GM12891 (cell line): ENCODE measurements around the gene ELL. TPM values are rescaled to one million over a fixed set of nuclear protein-coding genes. Genes with fewer than 3 reads are reported as not detected.

Experiments used
- DNase-seq: peaks from one replicate; pipeline ENCODE4 v3.0.0; 2011; ENCODE audit warnings: low spot score; ENCODE audit not compliant: insufficient read length
- FAIRE-seq: peaks from 2 replicates; lab custom pipeline; 2011; peaks lifted over from hg19 to GRCh38; lab: Jason Lieb, UNC
- PAX5 ChIP-seq: IDR thresholded peaks from 2 replicates; pipeline ENCODE4 v1.6.1; 2011; ENCODE audit warnings: low read length, moderate library complexity, mild to moderate bottlenecking; ENCODE audit not compliant: insufficient read depth, severe bottlenecking
- POLR2A ChIP-seq: IDR thresholded peaks from 2 replicates; pipeline ENCODE4 v1.6.1; 2011; ENCODE audit warnings: low read depth, low read length, control low read depth
- POLR2AphosphoS5 ChIP-seq: IDR thresholded peaks from 2 replicates; pipeline ENCODE4 v1.6.1; 2011; ENCODE audit warnings: low read depth, low read length, control low read depth
- POU2F2 ChIP-seq: IDR thresholded peaks from 2 replicates; pipeline ENCODE4 v1.6.1; 2011; ENCODE audit warnings: low read depth, mild to moderate bottlenecking, control low read depth, low read length, moderate library complexity
- SPI1 ChIP-seq: IDR thresholded peaks from 2 replicates; pipeline ENCODE4 v1.6.1; 2011; ENCODE audit warnings: low read depth, low read length, control low read depth
- TAF1 ChIP-seq: IDR thresholded peaks from 2 replicates; pipeline ENCODE4 v1.6.1; 2011; ENCODE audit warnings: low read depth, low read length, control low read depth
- polyA plus RNA-seq: library from polyadenylated mRNA; unstranded; fragments of >200 nt; gene quantifications from one replicate; pipeline ENCODE4 v1.2.1, GENCODE V29; 2012; ENCODE audit warnings: low read depth, missing spikeins, inconsistent platforms; ENCODE audit not compliant: missing spikeins

The ELL gene
- 11.9 TPM for polyA plus RNA-seq

DNA sequence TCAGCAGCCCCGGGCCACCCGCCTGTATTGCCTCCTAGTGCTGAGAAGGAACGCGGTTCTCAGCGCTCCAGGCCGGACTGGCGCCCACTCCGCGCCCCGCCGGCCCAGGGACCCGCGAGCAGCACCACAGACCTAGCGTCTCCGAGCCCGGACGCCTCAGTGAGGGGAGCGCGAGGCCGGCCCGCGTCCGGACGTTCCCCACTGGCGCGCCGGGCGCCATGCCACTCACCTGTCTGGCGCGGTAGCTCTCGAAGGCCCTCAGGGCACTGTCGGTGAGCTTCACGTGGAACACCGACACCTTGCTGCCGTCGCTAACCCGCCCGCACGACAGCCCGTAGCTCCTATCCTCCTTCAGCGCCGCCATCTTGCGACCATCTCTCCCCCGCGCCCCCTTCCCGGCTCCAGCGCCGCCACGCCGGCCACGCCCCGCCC is at the start of gene ELL:
Gene ELL (minus strand): TSS at position 379 of the 432 bp plus-strand sequence. CDS start 15 bp downstream, at position 364.
- FAIRE-seq (no peak), DNase-seq (no peak)
- TF ChIP-seq SPI1 = no peak
- TF ChIP-seq PAX5 = no peak
- peak; percentile 94 for TF ChIP-seq POLR2A
- TF ChIP-seq TAF1 = peak; percentile 92
- TF ChIP-seq POLR2AphosphoS5 = peak; percentile 94
- TF ChIP-seq POU2F2 = no peak

DNA sequence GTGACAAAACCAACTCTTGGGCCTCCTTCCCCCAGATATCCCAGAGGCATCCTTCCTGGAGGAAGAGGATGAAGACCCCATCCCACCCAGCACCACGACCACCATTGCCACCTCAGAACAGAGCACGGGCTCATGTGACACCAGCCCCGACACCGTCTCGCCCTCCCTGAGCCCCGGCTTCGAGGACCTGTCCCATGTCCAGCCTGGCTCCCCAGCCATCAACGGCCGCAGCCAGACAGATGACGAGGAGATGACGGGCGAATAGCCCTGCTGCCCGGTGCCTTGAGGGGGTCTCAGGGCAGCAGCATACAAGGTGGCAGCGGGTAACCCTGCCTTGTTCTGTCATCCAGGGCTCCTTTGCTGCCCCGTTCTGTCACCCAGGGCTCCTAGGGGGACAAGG is 46.5 kb upstream of the ELL start:
- TF ChIP-seq PAX5 (no peak), SPI1 (no peak), POLR2AphosphoS5 (no peak), TAF1 (no peak), POLR2A (no peak), POU2F2 (no peak)
- FAIRE-seq = no peak
- DNase-seq = no peak

DNA sequence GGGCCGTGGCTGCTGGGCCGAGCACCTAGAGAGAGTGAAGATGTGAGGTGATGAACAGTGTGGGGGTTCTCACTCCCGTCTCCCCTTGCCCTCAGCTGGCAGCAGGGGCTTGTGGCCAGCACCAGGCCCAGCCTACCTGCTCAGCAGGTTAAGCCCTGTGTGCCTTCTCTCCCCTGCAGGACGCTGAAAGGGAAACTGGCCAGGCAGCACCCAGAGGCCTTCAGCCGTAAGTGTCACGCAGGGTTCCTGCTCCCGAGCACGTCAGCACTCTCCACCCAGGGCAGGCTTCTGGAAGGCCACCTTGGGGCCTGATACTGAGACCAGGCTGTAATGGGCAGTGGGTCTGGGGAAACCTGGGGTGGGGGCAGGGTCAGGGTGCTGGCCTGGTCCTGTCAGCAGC is 45.1 kb upstream of the ELL start:
- FAIRE-seq = no peak
- DNase-seq = no peak
- no peak for TF ChIP-seq POLR2A
- no peak for TF ChIP-seq POU2F2
- TF ChIP-seq POLR2AphosphoS5 = no peak
- TF ChIP-seq SPI1 = no peak
- no peak for TF ChIP-seq PAX5
- TF ChIP-seq TAF1 = no peak

DNA sequence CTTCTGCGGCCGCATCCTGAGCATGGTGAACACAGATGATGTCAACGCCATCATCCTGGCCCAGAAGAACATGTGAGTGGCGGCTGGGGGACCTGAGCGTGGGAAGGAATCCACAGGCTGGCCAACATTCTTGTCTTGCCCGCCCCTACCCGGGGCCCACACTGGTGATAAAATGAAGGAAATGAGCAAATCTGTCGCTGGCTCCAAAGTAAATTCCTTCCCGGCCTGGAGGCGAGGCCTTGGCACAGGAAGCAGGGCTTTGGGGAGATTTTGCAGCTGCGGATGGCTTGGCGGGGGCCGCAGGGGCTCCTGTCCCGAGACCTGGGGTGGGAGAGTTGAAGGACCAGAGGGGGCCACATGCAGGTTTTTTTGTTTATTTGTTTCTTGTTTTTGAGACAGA is 40.2 kb upstream of the ELL start:
- no peak for FAIRE-seq
- TF ChIP-seq POLR2AphosphoS5 (no peak), TAF1 (no peak), PAX5 (no peak), SPI1 (no peak), POU2F2 (no peak), POLR2A (no peak)
- DNase-seq = no peak

DNA sequence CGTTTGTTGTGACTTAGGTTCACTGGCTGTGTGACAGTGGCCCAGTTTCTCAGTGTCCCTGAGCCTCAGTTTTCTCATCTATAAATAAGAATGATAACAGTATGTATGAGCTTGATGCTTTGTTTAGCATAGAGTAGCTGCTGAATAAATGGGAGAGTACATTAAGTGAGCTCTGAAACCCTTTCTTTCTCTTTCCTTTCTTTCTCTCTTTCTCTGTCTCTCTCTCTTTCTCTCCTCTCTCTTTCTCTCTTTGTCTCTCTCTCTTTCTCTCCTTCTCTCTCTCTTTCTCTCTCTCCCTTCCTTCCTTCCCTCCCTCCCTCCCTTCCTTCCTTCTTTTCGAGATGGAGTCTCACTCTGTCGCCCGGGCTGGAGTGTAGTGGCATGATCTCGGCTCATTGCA is 37.8 kb upstream of the ELL start:
- no peak for DNase-seq
- FAIRE-seq = no peak
- TF ChIP-seq SPI1 = no peak
- TF ChIP-seq POLR2A = no peak
- TF ChIP-seq TAF1 = no peak
- TF ChIP-seq POU2F2 = no peak
- TF ChIP-seq POLR2AphosphoS5 = no peak
- no peak for TF ChIP-seq PAX5

DNA sequence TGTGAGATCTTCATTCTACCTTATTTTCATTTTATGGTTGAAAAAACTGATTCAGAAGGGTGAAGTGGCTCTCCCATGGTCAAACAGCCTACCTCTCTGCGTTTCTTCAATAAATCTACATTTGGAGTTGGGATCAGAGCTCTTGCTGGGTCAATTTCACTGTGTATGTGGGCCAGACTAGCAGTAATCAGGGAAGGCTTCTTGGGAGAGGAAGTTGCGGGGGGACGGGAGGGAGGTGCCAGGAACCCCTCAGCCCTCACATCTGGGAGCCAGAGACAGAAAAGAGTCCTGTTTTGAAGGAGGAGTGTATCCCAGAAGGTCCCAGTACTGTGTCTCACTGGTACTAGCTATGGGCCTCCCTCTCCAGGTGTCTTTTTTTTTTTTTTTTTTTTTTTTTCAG is 36.7 kb upstream of the ELL start:
- FAIRE-seq (no peak), DNase-seq (no peak)
- no peak for TF ChIP-seq POU2F2
- TF ChIP-seq SPI1 = peak; percentile 30
- no peak for TF ChIP-seq POLR2A
- TF ChIP-seq PAX5 = no peak

DNA sequence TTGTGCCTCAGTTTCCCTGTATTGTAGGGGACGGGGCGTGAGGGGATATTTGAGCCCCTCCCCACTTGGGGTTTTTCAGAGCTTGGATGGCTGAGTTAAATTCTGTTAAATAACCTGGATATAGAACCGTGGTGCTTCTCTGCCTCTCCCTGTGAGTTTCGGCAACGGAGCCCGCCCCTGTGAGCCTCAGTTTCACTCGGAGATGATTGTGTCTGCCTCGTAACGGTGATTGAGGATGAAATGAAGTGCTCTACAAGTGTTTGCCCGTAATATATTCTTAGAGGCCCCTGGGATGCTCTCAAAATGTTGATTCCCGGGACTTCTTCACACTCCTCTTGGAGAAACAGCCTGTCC is 36.3 kb upstream of the ELL start:
- TF ChIP-seq TAF1 = no peak
- DNase-seq = no peak
- FAIRE-seq = peak; percentile 48

DNA sequence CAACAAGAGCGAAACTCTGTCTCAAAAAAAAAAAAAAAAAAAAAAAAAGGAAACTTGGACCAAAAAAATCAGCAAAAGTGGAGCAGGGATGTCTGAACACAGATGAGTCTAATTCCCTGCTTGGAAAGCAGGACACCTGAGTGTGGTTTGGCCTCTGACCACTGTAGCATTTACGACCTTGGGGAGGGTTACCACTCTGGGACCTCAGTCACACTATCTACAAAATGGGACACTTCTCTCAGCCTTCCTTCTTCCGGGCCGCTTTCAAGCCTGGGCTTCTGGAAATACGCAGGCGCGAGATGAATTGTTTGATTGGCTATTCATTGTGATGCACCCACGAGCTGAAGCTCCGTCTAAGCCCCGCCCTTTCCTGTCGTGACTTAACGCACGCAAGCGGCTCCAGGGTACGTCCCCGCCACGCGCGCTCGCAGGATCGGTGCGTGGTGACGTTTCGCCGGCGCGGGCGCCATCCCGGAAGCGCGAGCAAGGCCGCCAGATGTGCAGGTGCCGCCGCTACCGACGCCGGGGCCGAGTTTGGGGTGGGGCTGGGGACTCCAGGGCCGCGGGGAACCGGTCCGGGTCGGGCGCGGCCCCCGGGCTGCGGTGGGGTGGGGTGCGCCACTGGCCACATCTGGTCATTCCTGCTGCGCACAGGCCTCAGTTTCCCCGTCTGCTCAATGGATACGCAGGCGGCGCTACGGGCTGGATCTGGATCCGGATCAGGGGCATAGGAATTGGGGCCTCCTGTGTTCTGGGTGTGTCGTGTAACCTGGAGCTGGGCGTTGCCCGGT is 35.7 kb upstream of the ELL start, which contains the start of gene KXD1:
Gene KXD1 (plus strand): TSS at position 460 of the 791 bp plus-strand sequence. CDS start 4,187 bp downstream, outside the sequence.
- DNase-seq (peak; percentile 98), FAIRE-seq (peak; percentile 100)
- TF ChIP-seq POLR2AphosphoS5 (peak; percentile 97), POU2F2 (peak; percentile 33; the same call in 1 of the 2 replicates), POLR2A (peak; percentile 94), SPI1 (no peak), PAX5 (no peak), TAF1 (peak; percentile 85)

DNA sequence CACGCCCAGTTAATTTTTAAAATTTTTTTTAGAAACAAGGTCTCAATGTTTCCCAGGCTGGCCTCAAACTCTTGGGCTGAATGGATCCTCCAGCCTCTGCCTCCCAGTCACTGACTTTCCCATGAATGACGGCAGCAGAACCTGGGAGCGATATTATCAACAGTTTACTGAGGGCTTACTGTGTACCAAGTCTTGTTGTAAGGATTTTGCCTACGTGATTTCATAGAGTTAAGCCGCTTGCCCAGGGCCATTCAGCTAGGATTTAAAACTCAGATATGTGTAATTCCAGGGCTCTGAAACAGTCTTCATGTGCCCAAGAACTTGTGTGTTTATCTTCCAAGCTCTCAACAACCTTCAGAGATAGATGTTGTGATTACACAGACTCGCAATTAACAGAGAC is 29.8 kb upstream of the ELL start:
- FAIRE-seq = no peak
- TF ChIP-seq POU2F2 = no peak
- DNase-seq = no peak

DNA sequence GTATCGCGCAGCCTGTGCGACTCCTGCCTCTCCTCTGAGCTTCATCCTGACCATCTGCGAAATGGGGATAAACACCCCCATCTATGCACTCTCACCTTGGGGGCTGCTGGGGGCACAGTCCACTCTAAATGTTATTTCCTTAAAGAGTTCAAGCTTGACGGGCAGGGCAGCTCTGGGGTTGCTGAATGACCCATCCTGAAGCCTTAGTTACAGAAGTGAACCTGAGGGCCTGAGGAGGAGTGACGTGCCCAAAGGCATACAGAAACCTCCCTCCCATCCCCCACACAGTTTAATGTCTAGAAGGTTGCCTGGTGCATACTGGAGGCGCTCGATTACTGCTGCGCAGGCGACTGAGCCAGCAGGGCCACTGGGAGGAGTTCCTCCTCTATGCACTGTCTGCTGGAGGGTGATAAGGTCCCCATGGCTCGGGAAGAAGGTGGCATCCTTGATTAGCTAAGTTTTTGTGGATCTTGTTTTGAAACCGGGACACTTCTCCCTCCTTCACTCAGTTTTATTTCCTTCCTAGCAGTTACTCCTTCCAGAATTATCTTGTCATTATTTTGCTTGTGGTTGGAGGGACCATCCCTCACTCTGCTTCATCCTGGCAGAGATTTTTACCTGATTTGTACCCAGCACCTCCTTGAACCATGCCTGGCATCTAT is 22.1 kb upstream of the ELL start:
- peak; percentile 80 for DNase-seq
- peak; percentile 82 for FAIRE-seq
- TF ChIP-seq POLR2A (peak; percentile 85), TAF1 (peak; percentile 90), POU2F2 (peak; percentile 68; the same call in 1 of the 2 replicates), POLR2AphosphoS5 (no peak; the same call in 1 of the 2 replicates), SPI1 (peak; percentile 35; the same call in 1 of the 2 replicates), PAX5 (no peak)
